ENCODE measurements around the gene SART1.

Gene SART1

GRCh38 chr11:66001942-66002647, 40.6 kb downstream of the SART1 start, which contains the start of the genes BANF1 and EIF1AD:
BANF1 (plus strand) TSS chr11:66002503; CDS start chr11:66003251, 748 bp downstream.
EIF1AD (minus strand) TSS chr11:66002157; CDS start chr11:66000389, 1,768 bp downstream.
- DNase-seq (ENCODE audit: low read depth, low spot score), result peak; percentile 99
- TF ChIP-seq CTCF (IDR thresholded peaks at IDR 0.05; ENCODE audit: low read depth, low read length), result no peak
- H3K4me3 ChIP-seq (ENCODE audit: low read depth, low read length), result peak within 1 kb of the TSS; percentile 83
- in situ Hi-C loops (cut with HindIII; ENCODE audit: low sequenced_read_pairs), result no loop called here

DNA sequence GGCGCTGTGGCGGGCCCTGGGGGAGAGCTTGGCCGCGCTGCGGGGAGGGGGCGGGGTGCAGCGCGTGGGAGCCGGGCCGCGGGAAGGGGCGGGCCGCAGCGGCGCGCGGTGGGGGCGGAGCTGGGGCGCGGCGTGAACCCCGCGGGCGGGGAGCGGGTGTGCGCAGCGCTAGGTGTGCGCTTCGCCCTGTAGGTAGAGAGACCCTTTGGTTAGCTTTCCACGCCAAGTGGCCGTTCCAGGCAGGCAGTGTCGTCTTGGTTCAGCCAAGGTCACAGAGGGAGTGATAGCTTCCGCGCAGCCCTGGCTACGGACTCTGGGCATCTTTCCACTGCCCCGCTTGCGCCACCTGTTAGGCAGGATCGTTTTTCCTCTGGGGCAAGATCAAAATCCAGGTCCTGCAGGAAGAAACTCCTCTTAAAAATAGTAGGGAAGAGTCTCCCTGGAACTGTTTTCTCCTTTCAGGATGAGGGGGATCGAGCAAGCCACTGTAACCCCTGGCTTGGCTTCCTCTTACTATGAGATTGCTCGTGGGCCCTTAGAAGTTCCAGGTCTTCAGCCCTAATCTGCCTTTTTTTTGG, 41.2 kb downstream of the SART1 start:
- in situ Hi-C loops (cut with HindIII; ENCODE audit: low sequenced_read_pairs), result no loop called here
- TF ChIP-seq CTCF (IDR thresholded peaks at IDR 0.05; ENCODE audit: low read depth, low read length), result peak; percentile 11
- peak; percentile 38 for DNase-seq (ENCODE audit: low read depth, low spot score)
- H3K4me3 ChIP-seq (ENCODE audit: low read depth, low read length), result peak overlapping the region; percentile 83

DNA sequence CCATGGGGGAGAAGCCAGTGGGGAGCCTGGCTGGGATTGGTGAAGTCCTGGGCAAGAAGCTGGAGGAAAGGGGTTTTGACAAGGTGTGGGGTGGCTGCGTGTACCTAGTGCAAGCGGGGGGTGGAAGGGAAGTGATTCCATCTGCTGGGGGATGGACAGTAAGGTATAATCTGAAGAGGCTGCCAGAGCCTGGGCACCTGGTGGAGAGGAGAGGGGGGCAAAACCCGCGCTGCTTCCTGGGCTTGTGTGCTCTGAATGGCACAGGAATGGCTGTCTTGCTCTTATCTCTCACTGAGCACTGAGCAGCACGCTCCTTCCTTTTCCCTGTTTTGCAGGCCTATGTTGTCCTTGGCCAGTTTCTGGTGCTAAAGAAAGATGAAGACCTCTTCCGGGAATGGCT, 41.8 kb downstream of the SART1 start:
- TF ChIP-seq CTCF (IDR thresholded peaks at IDR 0.05; ENCODE audit: low read depth, low read length), result no peak
- DNase-seq (ENCODE audit: low read depth, low spot score), result no peak
- in situ Hi-C loops (cut with HindIII; ENCODE audit: low sequenced_read_pairs), result no loop called here
- H3K4me3 ChIP-seq (ENCODE audit: low read depth, low read length), result peak overlapping the region; percentile 83

DNA sequence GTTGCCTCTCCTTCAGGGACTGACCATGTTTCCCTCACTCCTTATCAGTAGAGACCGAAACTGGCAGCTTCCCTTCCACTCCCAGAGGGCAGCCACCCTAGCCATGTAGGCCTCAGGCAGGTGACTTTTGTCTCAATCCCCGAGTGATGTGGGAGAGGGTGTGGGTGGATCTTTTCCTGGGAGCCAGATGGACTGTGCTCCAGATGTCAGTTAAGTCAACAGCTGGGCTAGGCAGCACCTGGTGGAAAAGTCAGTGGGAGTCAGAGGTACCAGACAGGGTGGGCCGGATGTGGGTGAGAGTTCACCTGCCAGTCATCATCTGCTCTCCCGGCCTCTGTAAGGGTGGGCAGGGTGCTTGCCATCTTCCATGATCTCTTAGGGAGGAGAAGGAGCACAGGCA, 42.7 kb downstream of the SART1 start:
- in situ Hi-C loops (cut with HindIII; ENCODE audit: low sequenced_read_pairs), result no loop called here
- no peak for DNase-seq (ENCODE audit: low read depth, low spot score)
- TF ChIP-seq CTCF (IDR thresholded peaks at IDR 0.05; ENCODE audit: low read depth, low read length), result no peak
- no peak overlapping the region for H3K4me3 ChIP-seq (ENCODE audit: low read depth, low read length)

- no peak for TF ChIP-seq CTCF (IDR thresholded peaks at IDR 0.05; ENCODE audit: low read depth, low read length)
- in situ Hi-C loops (cut with HindIII; ENCODE audit: low sequenced_read_pairs), result no loop called here
- DNase-seq (ENCODE audit: low read depth, low spot score), result no peak
- no peak overlapping the region for H3K4me3 ChIP-seq (ENCODE audit: low read depth, low read length)
Measured at GRCh38 chr11:66006134-66006890, 44.8 kb downstream of the SART1 start.

GRCh38 chr11:66006891-66007176, 45.3 kb downstream of the SART1 start:
- no peak for TF ChIP-seq CTCF (IDR thresholded peaks at IDR 0.05; ENCODE audit: low read depth, low read length)
- no peak for DNase-seq (ENCODE audit: low read depth, low spot score)
- H3K4me3 ChIP-seq (ENCODE audit: low read depth, low read length), result no peak overlapping the region
- in situ Hi-C loops (cut with HindIII; ENCODE audit: low sequenced_read_pairs), result no loop called here

Data from astrocyte of the spinal cord (primary cell).